ENCODE results near the gene TRAPPC8.

GRCh38 chr18:31954349-31954748 lies 11.4 kb upstream of the TRAPPC8 start:
- TF ChIP-seq, protein P1, sequence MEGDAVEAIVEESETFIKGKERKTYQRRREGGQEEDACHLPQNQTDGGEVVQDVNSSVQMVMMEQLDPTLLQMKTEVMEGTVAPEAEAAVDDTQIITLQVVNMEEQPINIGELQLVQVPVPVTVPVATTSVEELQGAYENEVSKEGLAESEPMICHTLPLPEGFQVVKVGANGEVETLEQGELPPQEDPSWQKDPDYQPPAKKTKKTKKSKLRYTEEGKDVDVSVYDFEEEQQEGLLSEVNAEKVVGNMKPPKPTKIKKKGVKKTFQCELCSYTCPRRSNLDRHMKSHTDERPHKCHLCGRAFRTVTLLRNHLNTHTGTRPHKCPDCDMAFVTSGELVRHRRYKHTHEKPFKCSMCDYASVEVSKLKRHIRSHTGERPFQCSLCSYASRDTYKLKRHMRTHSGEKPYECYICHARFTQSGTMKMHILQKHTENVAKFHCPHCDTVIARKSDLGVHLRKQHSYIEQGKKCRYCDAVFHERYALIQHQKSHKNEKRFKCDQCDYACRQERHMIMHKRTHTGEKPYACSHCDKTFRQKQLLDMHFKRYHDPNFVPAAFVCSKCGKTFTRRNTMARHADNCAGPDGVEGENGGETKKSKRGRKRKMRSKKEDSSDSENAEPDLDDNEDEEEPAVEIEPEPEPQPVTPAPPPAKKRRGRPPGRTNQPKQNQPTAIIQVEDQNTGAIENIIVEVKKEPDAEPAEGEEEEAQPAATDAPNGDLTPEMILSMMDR (conservative IDR thresholded peaks at IDR 0.05; ENCODE audit: low read depth in 2 of 2), result no peak
- TF ChIP-seq EZH2 (IDR thresholded peaks at IDR 0.05; ENCODE audit: low read depth, unreplicated experiment), result no peak
- TF ChIP-seq ETS1 (IDR thresholded peaks at IDR 0.05), result no peak
- no peak for TF ChIP-seq REST (IDR thresholded peaks at IDR 0.05; ENCODE audit: unreplicated experiment)
- no peak for TF ChIP-seq POLR2AphosphoS5 (IDR thresholded peaks at IDR 0.05; ENCODE audit: low read depth)
- no peak for TF ChIP-seq EZH2phosphoT487 (IDR thresholded peaks at IDR 0.05; ENCODE audit: unreplicated experiment)
- no peak for TF ChIP-seq CREB1 (CRISPR knock-in tag; IDR thresholded peaks at IDR 0.05; ENCODE audit: low read depth)
- no peak for TF ChIP-seq NANOG (IDR thresholded peaks at IDR 0.05; ENCODE audit: borderline replicate concordance)
- no peak for TF ChIP-seq STAT1 (IDR thresholded peaks at IDR 0.05; ENCODE audit: unreplicated experiment)
- TF ChIP-seq ZNF114 (CRISPR knock-in tag; IDR thresholded peaks at IDR 0.05), result no peak
- TF ChIP-seq ZNF331 (CRISPR knock-in tag; IDR thresholded peaks at IDR 0.05; ENCODE audit: low read depth), result no peak
- no peak for TF ChIP-seq ZNF462 (CRISPR knock-in tag; IDR thresholded peaks at IDR 0.05)
- TF ChIP-seq JUNB (IDR thresholded peaks at IDR 0.05; ENCODE audit: unreplicated experiment), result no peak
